COLO668 (cell line): ENCODE data around the gene MAGEF1.
A peak's percentile ranks its signal among the peaks of the same experiment; 100 is the strongest.

ENCODE experiments used
- DNase-seq: peaks from one replicate; lab custom pipeline; 2025; ENCODE audit not compliant: unreplicated experiment; lab: John Stamatoyannopoulos, UW

MAGEF1 gene

GRCh38 chr3:184725176-184725719 lies 13.4 kb upstream of the MAGEF1 start:
- no peak for DNase-seq

DNA sequence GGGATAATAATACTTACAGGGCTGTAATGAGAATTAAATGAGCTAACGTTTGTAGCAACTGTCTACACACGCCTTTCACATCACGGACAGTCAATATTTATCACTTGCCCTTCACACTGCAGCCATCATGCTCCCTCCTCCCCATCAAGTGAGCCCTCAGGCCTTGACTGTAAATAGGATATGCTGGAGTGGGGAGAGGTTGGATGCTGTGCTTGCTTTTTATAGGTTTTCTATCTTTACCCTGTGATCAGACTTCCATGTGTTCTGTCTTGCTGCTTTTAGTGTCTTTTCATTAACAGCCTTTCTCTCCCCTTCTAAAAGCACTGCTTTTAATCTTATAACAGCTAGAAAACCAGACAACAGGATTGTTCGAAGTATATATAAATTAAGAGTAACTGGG lies 12.8 kb upstream of the MAGEF1 start:
- DNase-seq = no peak

DNA sequence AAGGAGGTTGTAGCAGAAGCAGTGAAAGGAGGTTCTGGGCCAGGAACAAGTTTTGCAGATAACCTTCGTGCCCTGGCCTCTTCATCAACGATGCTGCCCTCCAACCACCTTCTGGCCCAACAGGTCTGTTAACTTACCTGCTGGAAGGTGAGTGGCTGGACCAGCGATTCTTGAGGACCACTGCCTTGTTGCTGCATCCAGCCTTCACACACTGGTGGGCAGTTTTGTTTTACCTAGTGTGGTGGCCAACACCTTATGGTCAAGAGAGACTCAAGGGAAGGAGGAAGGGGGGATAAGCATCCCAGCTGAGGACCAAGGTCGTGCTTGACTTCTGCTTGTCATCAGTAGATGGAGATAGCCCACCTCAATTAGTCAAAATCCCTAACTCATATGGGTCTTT lies 7.8 kb upstream of the MAGEF1 start:
- no peak for DNase-seq

- no peak for DNase-seq
These were observed 6.6 kb upstream of the MAGEF1 start for GRCh38 chr3:184718431-184718830.

DNA sequence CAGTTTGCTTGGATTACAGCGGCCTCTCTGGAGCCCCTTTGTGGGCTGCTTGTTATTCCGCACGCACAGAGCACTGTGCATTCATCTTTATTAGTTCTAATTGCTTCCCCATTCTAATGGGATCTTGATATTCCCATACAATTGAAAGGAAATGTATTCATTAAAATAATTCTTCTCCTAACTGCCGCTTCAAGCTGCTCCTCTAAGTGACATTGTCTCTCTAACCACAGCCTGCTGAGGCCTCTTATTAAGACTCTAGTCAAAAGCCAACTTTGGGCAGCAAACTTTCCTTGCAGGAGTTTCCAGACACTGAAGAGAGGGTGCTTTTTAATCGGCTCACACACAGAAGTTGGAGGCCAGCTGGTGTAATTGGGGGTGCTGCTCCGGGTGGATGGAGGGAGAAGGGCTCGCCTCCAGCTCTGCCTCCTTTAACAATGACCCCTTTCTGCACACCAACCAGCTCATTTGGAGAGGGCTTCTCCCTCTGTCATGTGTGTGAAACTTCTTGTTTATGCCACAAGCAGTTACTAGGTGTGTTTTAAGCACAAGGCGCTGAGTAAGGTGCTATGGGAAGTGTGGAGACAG lies 5.6 kb upstream of the MAGEF1 start:
- no peak for DNase-seq

DNA sequence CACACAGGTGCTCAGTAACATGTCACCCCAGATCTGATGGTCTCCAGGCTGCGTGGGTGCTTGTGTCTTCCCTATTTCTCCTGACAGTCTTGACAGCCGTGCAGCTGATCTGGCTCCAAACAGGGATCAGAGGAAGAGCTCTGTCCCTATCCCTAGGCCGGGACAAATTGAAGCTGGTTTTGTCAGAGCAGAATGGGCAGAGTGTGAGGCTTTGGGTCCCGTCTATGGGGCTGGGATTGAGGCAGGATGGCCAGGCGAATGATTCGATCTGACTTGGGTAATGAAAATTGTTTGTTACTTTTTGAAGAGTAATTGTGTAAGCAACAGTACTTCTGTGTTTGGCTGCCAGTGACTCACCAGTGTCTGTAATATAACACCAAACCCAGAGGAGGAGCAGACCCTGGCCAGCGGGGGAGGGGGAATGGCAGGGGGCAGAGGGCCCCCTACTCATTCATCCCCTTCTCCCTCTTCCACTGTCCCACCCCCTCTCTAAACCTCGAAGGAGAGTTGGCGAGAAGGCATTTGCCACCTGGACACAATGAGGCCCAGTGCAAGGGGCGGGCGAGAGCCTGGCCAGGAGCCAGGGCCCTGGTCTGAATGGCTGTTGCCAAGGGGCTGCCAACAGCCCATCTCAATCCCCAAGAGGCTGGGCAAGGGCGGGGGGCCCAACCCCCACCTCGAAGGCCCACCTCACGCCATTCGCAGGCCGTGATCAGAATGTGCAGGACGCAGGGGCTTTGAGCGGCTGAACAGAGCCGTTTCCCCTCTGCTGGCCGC lies 4.9 kb upstream of the MAGEF1 start:
- DNase-seq = peak; percentile 8

- no peak for DNase-seq
These were observed 4.2 kb upstream of the MAGEF1 start for GRCh38 chr3:184715943-184716621.

DNA sequence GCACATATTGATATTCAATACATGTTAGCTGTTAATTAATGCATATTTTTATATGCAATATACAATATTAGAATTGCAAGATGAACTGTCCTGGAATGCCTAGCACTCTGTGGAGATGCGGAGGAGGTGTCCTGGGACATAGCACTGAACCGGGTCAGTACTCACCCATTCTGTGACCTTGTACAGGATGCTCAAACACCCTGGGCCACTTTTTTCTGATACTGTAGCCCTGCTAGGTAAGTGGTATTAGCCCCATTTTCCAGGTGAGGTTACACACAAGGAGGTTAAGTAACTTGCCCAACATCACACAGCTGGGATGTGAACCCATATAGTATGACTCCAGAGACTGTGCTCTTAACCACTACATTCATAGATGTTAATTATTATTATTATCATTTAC lies 1.7 kb upstream of the MAGEF1 start:
- no peak for DNase-seq

GRCh38 chr3:184713040-184713355 lies 1.1 kb upstream of the MAGEF1 start:
- DNase-seq = no peak

GRCh38 chr3:184712248-184713039 lies 580 bp upstream of the MAGEF1 start:
- no peak for DNase-seq

DNA sequence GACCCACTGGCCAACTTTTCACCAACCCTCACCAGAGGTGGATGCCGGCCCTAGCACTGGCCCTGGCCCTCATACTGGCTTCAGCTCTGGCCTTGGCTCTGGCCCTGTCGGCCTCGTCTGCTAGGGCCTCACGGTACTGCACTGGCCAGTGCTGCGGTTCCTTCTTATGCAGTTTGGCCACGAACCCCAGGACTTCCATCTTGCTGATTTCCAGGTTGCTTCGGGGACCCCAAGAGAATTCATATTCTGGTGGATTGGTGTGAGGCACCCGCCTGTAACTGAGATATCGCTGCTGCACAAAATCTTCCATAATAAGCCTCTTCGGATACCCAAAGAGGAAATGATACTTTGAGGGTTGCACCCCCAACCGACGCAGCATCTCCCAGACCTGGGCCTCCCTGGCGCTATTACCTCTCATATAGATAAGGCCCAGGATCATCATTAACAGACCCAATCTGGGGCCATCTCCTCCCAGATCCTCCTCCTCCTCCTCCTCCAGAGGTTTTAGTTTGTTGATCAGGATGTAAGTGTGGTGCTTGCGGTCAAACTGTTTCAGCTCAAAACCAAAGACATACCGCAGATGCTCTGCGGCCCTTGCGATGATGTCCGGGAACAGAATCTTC lies 883 bp downstream of the MAGEF1 start:
- peak; percentile 11 for DNase-seq

DNA sequence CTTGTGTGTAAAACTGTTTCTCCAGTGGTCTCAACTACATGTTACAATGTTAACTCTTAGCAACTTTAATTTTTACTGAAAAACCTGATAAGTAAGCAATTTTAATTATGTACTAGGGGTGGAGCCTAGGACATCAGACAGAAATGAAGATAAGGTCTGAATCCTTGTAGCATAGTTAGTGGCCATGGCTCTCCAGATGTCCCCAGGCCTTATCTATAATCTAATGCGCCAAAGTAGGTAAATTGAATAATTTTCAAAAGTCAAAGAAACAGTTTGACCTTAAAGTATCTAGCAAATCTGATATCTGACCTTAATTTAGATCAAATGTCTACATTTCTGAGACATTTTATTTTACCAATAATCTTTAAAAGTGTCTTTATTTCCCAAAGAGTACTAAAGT lies 8.2 kb downstream of the MAGEF1 start:
- no peak for DNase-seq

GRCh38 chr3:184700759-184701158 lies 11.1 kb downstream of the MAGEF1 start:
- no peak for DNase-seq

DNA sequence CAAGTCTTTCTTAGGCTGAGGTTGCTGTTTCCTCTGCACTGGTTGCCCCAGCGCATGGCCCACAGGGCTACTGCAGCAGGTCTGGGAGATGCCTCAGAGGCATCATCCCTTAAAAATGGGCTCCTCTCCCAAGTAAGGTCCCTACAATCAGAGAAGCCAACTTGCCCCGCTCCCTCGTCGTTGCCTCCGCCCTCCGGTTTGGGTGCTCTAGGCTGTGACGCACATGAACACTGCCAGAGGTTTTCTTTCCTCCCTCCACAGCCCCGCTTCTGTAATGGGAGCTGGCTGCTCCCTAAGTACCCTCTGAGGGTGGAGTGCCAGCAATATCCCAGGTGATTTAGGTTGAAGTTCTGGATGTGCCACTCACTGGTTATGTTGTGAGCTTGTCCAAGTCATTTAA lies 14.0 kb downstream of the MAGEF1 start:
- no peak for DNase-seq

DNA sequence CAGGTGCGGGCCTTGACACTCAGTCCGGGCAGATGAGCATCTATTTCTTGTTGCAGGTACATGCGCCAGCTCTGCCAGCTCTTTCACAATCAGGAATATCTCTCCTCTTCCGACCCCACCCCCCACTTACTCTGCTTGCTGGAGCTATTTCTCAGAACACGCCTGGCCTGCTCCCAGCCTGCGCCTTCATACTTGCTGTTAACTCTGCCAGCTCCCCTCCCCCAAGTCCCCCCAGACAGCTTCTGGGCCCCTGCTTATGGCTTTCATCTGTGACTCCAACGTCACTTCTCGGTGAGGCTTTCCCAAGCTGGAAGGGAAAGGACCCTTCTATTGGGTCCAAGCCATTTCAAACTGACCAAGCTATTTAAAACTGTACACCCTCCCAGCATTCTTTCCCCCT lies 15.2 kb downstream of the MAGEF1 start:
- DNase-seq = no peak

DNA sequence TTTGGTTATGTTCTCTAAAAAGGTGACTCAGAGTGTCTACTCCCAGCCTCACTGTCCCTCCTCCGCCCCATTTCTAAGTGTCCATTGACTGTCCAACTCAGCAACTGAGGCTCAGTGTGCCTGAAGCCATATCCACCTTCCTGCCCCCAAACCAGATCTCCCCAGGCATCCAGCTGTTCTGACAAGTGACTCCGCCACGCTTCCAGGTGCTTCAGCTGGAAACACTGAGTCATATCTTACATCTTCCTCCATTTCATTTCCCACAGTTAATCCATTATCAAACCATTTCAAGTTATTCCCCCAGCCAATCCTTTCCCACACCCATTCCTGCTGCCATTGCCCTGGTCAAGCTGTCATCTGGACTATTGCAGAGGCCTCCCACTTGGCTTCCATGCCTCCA lies 17.1 kb downstream of the MAGEF1 start:
- DNase-seq = no peak

- DNase-seq = no peak
These were observed 17.7 kb downstream of the MAGEF1 start for GRCh38 chr3:184694133-184694665.

DNA sequence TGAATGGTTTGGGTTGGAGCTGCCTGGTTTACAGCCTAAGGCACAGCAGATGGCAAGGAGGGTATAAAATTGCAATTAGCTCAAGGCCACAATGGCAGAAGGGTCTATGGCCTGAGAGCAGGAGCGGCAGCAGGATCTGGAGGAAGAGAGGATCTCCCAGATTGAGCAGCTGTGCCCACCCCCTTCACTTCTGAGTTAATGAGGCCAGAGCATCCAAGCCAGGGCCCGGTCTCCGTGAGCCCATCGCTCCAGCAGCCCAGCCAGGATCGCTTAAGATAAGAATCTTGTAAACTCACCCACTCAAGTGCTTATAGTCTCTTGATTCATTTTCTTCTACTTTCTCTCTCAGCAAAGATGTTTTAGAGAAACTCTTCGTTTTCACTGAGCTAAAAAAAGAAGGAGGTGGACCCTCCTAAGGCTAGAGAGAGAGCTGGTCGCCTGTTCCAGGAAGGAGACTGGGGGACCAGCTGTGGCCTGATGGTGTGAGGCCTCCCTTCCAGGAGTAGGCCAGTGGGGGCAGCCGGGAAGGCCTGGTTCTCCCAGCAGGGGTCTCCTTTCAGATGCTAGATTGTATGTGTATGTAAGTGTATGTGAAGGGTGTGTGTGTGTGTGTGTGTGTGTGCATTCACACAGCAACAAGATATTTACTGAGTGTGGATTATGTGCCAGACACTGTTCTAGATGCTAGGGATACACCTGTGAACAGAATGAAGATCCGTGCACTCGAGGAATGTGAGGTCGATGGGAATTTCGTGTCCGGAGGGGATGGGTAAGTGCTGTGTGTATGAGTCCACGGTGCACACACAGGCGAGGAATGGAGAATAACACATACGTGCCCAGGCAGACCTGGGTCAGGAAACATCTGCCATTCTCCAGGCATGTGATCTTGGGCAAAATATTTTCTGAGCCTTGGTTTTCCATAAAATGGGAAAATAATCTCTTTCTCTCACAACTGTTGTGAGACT lies 18.6 kb downstream of the MAGEF1 start:
- DNase-seq = no peak

- no peak for DNase-seq
These were observed 20.2 kb downstream of the MAGEF1 start for GRCh38 chr3:184691397-184692231.
